ENCODE measurements around the gene NBPF15. TPM values are rescaled to one million over a fixed set of nuclear protein-coding genes. Genes with fewer than 3 reads are reported as not detected.
"Not testable (repeated sequence)": the region's sequence is repeated elsewhere in the genome, so short reads cannot be mapped to it uniquely, and the experiment has no call there.

NBPF15 gene
- total and polyA plus RNA-seq, 9 of the 15 experiments (the other 6 are each of a cell fraction or from before 2014, with no cell fraction given), result 1.8 to 13.2 (median 6.0) TPM

DNA sequence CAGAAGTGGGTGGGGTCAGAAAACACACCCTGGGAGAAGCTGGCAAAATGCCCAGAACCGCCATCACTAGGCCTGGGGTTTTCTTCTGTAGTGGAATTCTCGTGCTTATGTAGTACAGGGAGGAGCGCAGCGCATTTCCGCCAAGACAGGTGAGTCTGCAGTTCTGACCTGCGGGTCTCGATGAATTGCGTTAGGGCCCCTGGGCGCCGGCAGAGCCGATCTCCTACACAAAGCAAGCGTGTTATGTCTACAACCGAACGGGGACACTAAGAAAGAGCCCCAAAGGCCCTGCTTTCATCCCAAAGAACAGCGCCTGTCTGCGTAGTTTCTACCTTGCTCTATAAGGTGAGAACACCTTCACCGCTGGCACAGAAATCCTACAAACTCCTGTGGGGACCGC is 28.9 kb upstream of the NBPF15 start:
- POLR2A ChIA-PET; CTCF ChIA-PET (ENCODE audit: low intra/inter-chr PET ratio): not testable (repeated sequence)

DNA sequence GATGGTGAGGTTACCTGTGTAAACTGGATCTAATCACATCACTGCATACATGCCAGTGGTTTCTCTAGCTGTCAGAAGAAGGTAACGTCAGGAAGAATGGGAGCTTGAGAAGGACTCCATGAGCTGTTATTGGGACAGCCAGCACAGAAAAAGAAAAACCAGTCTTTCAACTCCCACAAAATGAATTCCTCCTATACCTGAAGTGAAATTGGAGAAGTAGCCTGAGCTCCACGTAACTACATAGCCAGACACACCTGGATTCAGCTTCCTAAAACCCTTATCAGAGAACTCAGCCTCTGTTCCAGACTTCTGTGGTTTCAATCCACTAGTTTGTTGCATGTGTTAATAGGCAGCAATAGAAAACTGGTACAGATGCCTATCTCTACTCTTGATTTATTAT is 25.5 kb upstream of the NBPF15 start:
- H3K4me3 ChIP-seq; FAIRE-seq; H3K4me2 ChIP-seq (ENCODE audit: insufficient read depth, low read length); H3K79me2 ChIP-seq (ENCODE audit: control insufficient read depth, insufficient read depth, low read length); in situ Hi-C loops (cut with MboI); POLR2A ChIA-PET; H3K27me3 ChIP-seq (ENCODE audit: control insufficient read depth in 2 of 2, insufficient read depth in 2 of 2, low read length in 2 of 2); H4K20me1 ChIP-seq (replicated peaks; ENCODE audit: control insufficient read depth, insufficient read depth, low read length); CTCF ChIA-PET (ENCODE audit: low intra/inter-chr PET ratio); intact Hi-C loops (cut with micrococcal nuclease); H3K9ac ChIP-seq (ENCODE audit: insufficient read depth in 1 of 2, low read depth in 2 of 2, low read length in 2 of 2); BruUV-seq (replicated peaks); H2AFZ ChIP-seq (ENCODE audit: low read depth, low read length); H3K27ac ChIP-seq (ENCODE audit: extremely low read depth, low read depth, low read length); H3K9me1 ChIP-seq (ENCODE audit: control insufficient read depth, insufficient read depth, low read length); H3K4me1 ChIP-seq (replicated peaks in 1 of 2; ENCODE audit: control insufficient read depth in 2 of 2, insufficient read depth in 2 of 2, low read length in 2 of 2); H3K36me3 ChIP-seq (ENCODE audit: control insufficient read depth, insufficient read depth, low read length); ATAC-seq; H3K9me3 ChIP-seq (replicated peaks; ENCODE audit: control insufficient read depth, insufficient read depth, low read depth, low read length): not testable (repeated sequence)
- peak in 1 of 4 experiments; percentile 1 for DNase-seq (ENCODE audit: extremely low read depth in 1 of 4, low spot score in 3 of 4)
- 0% methylated on average over 1 of the region's 2 CpGs for WGBS (ENCODE audit: insufficient coverage, low coverage, missing lambda C conversion rate)

More for the DNA sequence above, 28.9 kb upstream of the NBPF15 start:
- in situ Hi-C loops (cut with MboI); H3K27me3 ChIP-seq (ENCODE audit: control insufficient read depth in 2 of 2, insufficient read depth in 2 of 2, low read length in 2 of 2); H3K4me3 ChIP-seq; H3K9ac ChIP-seq (ENCODE audit: insufficient read depth in 1 of 2, low read depth in 2 of 2, low read length in 2 of 2); ATAC-seq; H3K4me1 ChIP-seq (replicated peaks in 1 of 2; ENCODE audit: control insufficient read depth in 2 of 2, insufficient read depth in 2 of 2, low read length in 2 of 2); H3K4me2 ChIP-seq (ENCODE audit: insufficient read depth, low read length); intact Hi-C loops (cut with micrococcal nuclease); BruUV-seq (replicated peaks); H3K36me3 ChIP-seq (ENCODE audit: control insufficient read depth, insufficient read depth, low read length); H3K27ac ChIP-seq (ENCODE audit: extremely low read depth, low read depth, low read length); H3K9me1 ChIP-seq (ENCODE audit: control insufficient read depth, insufficient read depth, low read length); H4K20me1 ChIP-seq (replicated peaks; ENCODE audit: control insufficient read depth, insufficient read depth, low read length); H3K79me2 ChIP-seq (ENCODE audit: control insufficient read depth, insufficient read depth, low read length); H3K9me3 ChIP-seq (replicated peaks; ENCODE audit: control insufficient read depth, insufficient read depth, low read depth, low read length): not testable (repeated sequence)
- FAIRE-seq (peak; percentile 56), DNase-seq (ENCODE audit: extremely low read depth in 1 of 4, low spot score in 3 of 4) (peak in 1 of 4 experiments; percentile 1)
- 40% methylated on average over 9 of the region's 18 CpGs for WGBS (ENCODE audit: insufficient coverage, low coverage, missing lambda C conversion rate)
- TF ChIP-seq NFIC (IDR thresholded peaks at IDR 0.05), result peak; percentile 82
- peak overlapping the region; percentile 55; the same call in 1 of the 2 replicates for H2AFZ ChIP-seq (ENCODE audit: low read depth, low read length)

DNA sequence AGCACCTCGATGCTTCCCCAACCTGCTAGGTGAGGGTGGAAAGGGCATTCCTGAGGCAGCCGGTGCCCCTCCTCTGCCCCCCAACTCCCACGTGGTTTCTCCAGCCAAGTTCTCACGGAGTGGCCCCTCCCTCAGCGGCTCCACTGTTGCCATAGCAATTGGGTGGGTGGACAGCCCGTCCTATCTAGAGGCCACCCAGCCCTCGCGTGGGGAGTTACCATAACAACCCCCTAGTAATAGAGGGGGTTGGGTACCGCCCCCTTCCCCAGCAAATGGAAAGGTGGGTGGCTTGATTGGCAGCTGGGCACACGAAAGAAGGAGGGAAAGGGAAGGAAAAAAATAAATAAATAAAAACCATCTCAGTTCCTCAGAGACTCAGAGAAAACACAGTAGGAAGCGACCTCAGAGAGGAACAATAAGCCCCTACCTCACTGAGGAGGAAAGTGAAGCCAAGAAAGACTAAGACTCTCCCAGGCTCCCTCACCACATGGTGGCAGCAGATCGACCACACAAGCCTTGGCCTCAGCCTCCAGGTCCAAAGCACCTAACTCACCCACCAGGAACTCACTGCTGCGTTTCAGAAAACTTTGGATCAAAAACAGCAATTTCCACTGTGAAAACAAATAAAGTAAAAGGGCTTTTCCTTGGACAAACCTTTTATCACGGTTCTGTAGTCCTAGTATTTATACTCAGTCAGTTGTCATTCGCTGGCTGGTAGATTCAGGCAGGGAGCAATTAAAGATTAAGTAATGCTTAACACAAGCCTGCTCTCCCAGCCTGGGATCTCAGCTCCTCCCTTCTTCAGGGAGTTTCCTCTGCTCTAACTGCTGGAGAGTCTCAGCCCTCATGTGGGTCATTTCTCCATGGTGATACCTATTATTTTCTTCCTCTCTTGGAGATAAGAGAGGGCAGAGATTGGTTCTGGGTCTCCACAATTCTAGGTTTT is 23.9 kb upstream of the NBPF15 start:
- intact Hi-C loops (cut with micrococcal nuclease); BruUV-seq (replicated peaks); H4K20me1 ChIP-seq (replicated peaks; ENCODE audit: control insufficient read depth, insufficient read depth, low read length); POLR2A ChIA-PET; H3K9ac ChIP-seq (ENCODE audit: insufficient read depth in 1 of 2, low read depth in 2 of 2, low read length in 2 of 2); H3K9me3 ChIP-seq (replicated peaks; ENCODE audit: control insufficient read depth, insufficient read depth, low read depth, low read length); H3K27ac ChIP-seq (ENCODE audit: extremely low read depth, low read depth, low read length); H3K9me1 ChIP-seq (ENCODE audit: control insufficient read depth, insufficient read depth, low read length); H2AFZ ChIP-seq (ENCODE audit: low read depth, low read length); H3K4me1 ChIP-seq (replicated peaks in 1 of 2; ENCODE audit: control insufficient read depth in 2 of 2, insufficient read depth in 2 of 2, low read length in 2 of 2); in situ Hi-C loops (cut with MboI); DNase-seq (ENCODE audit: extremely low read depth in 1 of 4, low spot score in 3 of 4); H3K4me2 ChIP-seq (ENCODE audit: insufficient read depth, low read length); H3K4me3 ChIP-seq; H3K79me2 ChIP-seq (ENCODE audit: control insufficient read depth, insufficient read depth, low read length); H3K27me3 ChIP-seq (ENCODE audit: control insufficient read depth in 2 of 2, insufficient read depth in 2 of 2, low read length in 2 of 2); H3K36me3 ChIP-seq (ENCODE audit: control insufficient read depth, insufficient read depth, low read length); CTCF ChIA-PET (ENCODE audit: low intra/inter-chr PET ratio): not testable (repeated sequence)
- FAIRE-seq (peak; percentile 87), ATAC-seq (peak; percentile 76)
- WGBS (ENCODE audit: insufficient coverage, low coverage, missing lambda C conversion rate), result 0% methylated on average over 2 of the region's 15 CpGs

DNA sequence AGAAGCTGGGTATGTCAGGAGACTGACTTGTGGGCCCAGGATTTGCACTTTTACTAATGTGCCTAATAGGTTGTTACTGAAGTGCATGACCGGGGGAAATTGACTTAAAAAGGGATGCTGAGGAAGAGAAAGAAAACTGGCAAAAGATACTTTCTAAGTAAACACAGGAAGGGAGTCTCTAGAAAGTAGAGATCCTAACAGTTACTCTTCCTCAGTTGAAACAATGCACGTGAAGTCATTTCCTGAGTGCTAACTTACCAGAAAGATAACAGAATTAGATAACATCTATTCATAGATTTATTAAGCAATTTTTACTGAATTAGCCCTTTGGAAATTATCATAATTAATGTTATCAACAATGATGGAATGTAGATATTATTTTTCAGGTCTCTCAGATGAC is 12.4 kb upstream of the NBPF15 start:
- H3K27me3 ChIP-seq (ENCODE audit: control insufficient read depth in 2 of 2, insufficient read depth in 2 of 2, low read length in 2 of 2); DNase-seq (ENCODE audit: extremely low read depth in 1 of 4, low spot score in 3 of 4); H3K9me3 ChIP-seq (replicated peaks; ENCODE audit: control insufficient read depth, insufficient read depth, low read depth, low read length); ATAC-seq; BruUV-seq (replicated peaks); H3K4me1 ChIP-seq (replicated peaks in 1 of 2; ENCODE audit: control insufficient read depth in 2 of 2, insufficient read depth in 2 of 2, low read length in 2 of 2); intact Hi-C loops (cut with micrococcal nuclease); H3K27ac ChIP-seq (ENCODE audit: extremely low read depth, low read depth, low read length); H3K36me3 ChIP-seq (ENCODE audit: control insufficient read depth, insufficient read depth, low read length); CTCF ChIA-PET (ENCODE audit: low intra/inter-chr PET ratio); FAIRE-seq; H4K20me1 ChIP-seq (replicated peaks; ENCODE audit: control insufficient read depth, insufficient read depth, low read length); H3K4me2 ChIP-seq (ENCODE audit: insufficient read depth, low read length); POLR2A ChIA-PET; H3K4me3 ChIP-seq; in situ Hi-C loops (cut with MboI); H3K9me1 ChIP-seq (ENCODE audit: control insufficient read depth, insufficient read depth, low read length); H3K9ac ChIP-seq (ENCODE audit: insufficient read depth in 1 of 2, low read depth in 2 of 2, low read length in 2 of 2); H3K79me2 ChIP-seq (ENCODE audit: control insufficient read depth, insufficient read depth, low read length); H2AFZ ChIP-seq (ENCODE audit: low read depth, low read length): not testable (repeated sequence)
- WGBS (ENCODE audit: insufficient coverage, low coverage, missing lambda C conversion rate), result no CpG with 5 or more reads among the region's 2 CpGs

Data from K562 (cell line).